IPS-18c (cell line): ENCODE measurements around the gene CCL19.
A peak's percentile ranks its signal among the peaks of the same experiment; 100 is the strongest.

Experiments used
- H3K4me3 ChIP-seq: 2 replicates; pipeline ENCODE4 v1.7.0; 2013; ENCODE audit warnings: low read depth, mild to moderate bottlenecking, low read length, moderate library complexity; ENCODE audit not compliant: insufficient read depth
- H3K9me3 ChIP-seq: one replicate; pipeline ENCODE4 v1.6.1; 2013; ENCODE audit warnings: mild to moderate bottlenecking, low read length, moderate library complexity; ENCODE audit not compliant: control insufficient read depth, insufficient read depth

CCL19 gene

GRCh38 chr9:34652602-34653000 is 38.5 kb downstream of the CCL19 start:
- H3K4me3 ChIP-seq = no peak overlapping the region; the same call in 1 of the 2 replicates
- H3K9me3 ChIP-seq = peaks cover 2% of the 10 kb centered on the region

GRCh38 chr9:34651876-34652601 is 39.0 kb downstream of the CCL19 start, which contains the start of gene IL11RA:
IL11RA (plus strand) TSS chr9:34652185; CDS start chr9:34655218, 3,033 bp downstream.
- peak within 1 kb of the TSS; percentile 48; the same call in 1 of the 2 replicates for H3K4me3 ChIP-seq
- H3K9me3 ChIP-seq = peaks cover 2% of the 10 kb centered on the region

GRCh38 chr9:34651321-34651720 is 39.8 kb downstream of the CCL19 start:
- peak overlapping the region; percentile 48; the same call in 1 of the 2 replicates for H3K4me3 ChIP-seq

GRCh38 chr9:34650816-34651215 is 40.3 kb downstream of the CCL19 start:
- Histone ChIP-seq H3K4me3 (no peak overlapping the region), H3K9me3 (peaks cover 2% of the 10 kb centered on the region)

More at GRCh38 chr9:34651321-34651720, 39.8 kb downstream of the CCL19 start:
- H3K9me3 ChIP-seq = peaks cover 2% of the 10 kb centered on the region

GRCh38 chr9:34648673-34649072 is 42.4 kb downstream of the CCL19 start:
- Histone ChIP-seq H3K9me3 (no peaks in the 10 kb centered on the region), H3K4me3 (no peak overlapping the region)

GRCh38 chr9:34647651-34648050 is 43.4 kb downstream of the CCL19 start:
- peak overlapping the region; percentile 70 for H3K4me3 ChIP-seq
- H3K9me3 ChIP-seq = no peaks in the 10 kb centered on the region

- no peaks in the 10 kb centered on the region for H3K9me3 ChIP-seq
These were observed 44.0 kb downstream of the CCL19 start for GRCh38 chr9:34647084-34647403.

GRCh38 chr9:34646211-34647083 is 44.6 kb downstream of the CCL19 start, which contains the start of gene GALT:
GALT (plus strand) TSS chr9:34646675; CDS start chr9:34646705, 30 bp downstream.
- H3K4me3 ChIP-seq = peak within 1 kb of the TSS; percentile 70
- no peaks in the 10 kb centered on the region for H3K9me3 ChIP-seq

More at GRCh38 chr9:34647084-34647403, 44.0 kb downstream of the CCL19 start:
- H3K4me3 ChIP-seq = peak overlapping the region; percentile 70

GRCh38 chr9:34644766-34645314 is 46.2 kb downstream of the CCL19 start:
- peak overlapping the region; percentile 16 for H3K4me3 ChIP-seq
- H3K9me3 ChIP-seq = no peaks in the 10 kb centered on the region

GRCh38 chr9:34642679-34643078 is 48.4 kb downstream of the CCL19 start:
- Histone ChIP-seq H3K4me3 (no peak overlapping the region), H3K9me3 (no peaks in the 10 kb centered on the region)
